Activated CD4-positive, alpha-beta T cell treated with anti-CD3 and anti-CD28 coated beads, Interleukin-2, amount 50 U/mL, for 48 hours (primary cell): ENCODE measurements around the gene BCKDHB.

Experiments used
- DNase-seq, 2 experiments: peaks; one replicate each; pipeline ENCODE4 v3.0.0-alpha.2; 2020

The BCKDHB gene

DNA sequence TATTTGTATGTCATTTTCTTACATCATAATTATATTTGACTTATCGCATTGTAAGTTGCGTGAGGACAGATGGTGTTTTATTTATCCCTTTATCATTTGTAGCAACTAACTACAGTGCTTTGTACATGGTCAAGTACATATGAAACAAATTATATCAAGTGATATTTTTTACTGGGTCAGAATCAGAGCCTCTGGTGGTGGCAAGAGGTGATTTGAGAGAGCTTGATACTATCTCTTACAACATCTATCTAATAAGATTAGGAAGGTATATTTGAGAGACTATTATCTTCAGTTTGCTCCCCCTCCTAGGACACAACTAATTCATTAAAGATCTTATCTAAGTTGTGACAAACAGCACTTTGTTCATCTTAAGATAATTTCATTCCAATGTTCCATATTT is 47.7 kb downstream of the BCKDHB start:
- no peak for DNase-seq

DNA sequence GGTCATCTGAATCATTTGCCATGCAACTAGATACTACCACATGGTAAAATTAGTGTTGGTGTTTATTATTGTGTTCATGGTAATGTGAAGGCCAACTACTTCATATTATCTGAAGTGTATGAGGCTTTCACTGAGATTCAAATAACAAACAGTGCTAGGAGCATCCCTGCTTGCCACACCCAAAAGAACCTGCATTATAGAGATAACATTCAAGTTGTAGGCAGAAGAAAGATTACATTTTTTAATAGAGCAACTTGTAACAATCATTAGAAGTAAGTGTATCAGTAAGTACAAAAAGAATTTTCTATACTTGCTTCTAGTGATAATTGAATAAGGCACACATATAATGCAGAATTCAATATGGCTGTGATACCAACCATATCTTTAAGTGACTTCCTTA is 49.8 kb downstream of the BCKDHB start:
- DNase-seq = no peak

- no peak for DNase-seq
These were observed 52.1 kb downstream of the BCKDHB start for GRCh38 chr6:80158478-80158989.

DNA sequence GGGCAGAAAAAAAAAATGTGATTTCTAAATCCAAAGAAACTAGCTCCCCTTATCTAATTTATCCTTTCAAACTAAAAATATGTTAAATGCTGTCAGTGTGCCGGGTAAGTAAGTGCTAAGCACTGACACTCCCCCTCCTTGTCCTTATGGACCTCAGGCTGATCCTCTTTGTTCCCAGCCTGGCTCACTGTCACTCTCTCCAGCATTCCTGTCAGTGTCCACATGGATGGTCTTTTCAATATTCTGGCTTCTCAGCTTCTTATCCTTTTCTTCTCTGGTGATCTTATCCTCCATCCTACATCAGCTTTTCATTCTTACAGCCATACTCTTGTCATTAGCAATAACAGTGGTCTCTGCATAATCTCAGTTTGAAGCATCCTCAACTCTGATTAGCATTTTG is 55.0 kb downstream of the BCKDHB start:
- no peak for DNase-seq

DNA sequence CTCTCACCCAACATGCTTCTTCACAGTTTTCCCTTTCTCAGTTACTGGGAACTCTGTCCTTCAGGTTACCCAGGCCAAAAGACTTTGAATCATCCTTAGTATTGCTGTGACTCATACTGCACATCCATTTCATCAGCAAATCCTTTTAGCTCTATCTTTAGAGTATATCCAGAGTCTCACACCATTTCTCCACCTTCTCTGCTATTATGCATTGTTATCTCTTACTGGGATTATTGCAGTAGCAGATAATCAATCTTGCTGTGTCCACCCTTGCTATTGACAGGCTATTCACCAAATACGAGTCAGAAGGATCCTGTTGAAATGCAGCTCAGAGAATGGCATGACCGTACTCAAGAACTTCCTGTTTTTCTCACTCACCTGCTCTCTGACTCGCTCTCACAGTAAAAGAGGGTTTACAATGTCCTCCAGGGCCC is 57.3 kb downstream of the BCKDHB start:
- DNase-seq = no peak

GRCh38 chr6:80165143-80165542 is 58.7 kb downstream of the BCKDHB start:
- peak; percentile 16 to 48 for DNase-seq

DNA sequence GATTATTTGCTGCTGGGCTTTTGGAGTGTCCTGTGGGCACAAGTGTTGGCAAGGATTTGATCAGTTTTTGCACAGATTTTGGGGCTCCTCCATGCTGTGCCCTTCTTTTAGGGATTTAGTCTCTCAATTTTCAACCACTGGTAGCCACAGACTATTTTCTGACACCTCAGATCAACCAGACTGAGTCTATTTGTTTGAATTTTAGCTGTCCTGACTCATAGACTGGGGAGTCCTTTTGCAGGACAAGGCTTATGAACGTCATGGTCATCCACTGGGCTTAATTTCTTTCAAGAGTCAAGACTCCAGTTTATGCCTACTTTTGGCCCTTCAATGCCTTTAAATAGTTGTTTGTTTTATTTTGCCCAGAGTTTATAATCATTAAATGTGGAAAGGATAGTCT is 59.3 kb downstream of the BCKDHB start:
- DNase-seq = no peak

DNA sequence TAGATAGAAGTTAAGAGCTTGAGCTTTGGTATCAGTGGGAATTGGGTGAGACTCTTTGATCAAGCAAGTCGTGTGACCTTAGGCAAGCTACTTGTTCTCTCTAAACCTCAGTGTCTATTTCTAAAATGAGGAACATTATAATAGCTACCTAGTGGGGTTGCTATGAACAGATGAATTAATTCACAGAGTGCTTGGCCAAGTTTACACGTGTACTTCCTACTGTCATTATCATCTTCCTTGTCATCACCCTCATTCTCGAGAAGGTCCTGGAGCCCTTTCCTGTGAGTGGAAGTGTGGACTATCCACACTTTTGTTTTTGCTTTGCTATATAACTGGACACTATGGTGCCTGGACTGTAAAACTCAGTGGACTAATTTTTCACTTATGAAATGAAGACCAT is 64.0 kb downstream of the BCKDHB start:
- DNase-seq = no peak

GRCh38 chr6:80173411-80173810 is 66.9 kb downstream of the BCKDHB start:
- no peak for DNase-seq

GRCh38 chr6:80174900-80175572 is 68.6 kb downstream of the BCKDHB start:
- no peak for DNase-seq

DNA sequence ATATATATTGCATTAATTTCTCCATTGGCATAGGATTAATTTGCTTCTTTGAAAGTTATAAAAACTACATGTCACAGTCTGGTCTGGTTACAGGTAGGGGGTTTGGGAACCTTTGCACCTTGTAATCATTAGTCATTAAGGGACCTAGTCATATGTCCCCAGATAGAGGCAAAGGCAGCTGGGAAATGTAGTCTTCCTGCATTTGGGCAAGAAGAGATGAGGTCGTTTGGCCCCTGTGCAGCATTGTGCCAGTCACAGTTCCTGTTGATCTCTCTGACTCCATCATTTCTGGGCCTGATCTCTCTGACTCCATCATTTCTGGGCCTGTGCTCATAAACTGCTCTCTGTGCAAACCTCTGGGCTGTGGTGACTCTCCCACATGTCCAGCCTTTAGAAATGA is 73.2 kb downstream of the BCKDHB start:
- DNase-seq = no peak

DNA sequence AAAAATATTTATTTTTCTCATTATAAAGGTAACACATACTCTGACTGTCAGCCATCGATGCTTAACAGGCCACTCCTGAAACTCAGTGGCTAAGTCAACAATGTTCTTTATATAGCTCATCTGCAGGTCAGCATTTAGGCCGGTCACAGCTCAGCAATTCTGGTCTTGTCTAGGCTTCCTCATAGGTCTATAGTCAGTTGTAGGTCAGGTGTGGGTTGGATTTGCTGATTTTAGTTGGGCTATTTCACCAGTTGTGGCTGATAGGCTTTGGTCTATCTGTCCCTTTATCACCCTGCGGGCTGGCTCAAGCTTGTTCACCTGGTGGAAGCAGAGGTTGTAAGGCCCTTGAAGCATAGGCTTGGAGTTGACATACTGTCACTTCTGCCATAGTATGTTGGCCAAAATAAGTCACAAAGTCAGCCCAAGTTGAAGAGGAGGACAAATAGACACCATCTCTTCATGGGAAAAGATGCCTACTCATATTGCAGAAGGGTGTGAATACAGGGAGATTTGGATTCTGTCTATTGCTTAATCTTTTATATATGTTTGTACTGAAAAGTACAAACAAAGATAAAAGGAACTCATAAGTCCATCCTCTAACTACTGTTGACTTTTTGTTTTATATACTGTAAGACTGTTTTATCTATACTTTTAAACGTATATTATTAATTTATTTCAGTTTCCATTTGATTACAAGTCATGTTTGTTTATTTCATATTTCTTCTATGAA is 75.0 kb downstream of the BCKDHB start:
- DNase-seq = no peak

DNA sequence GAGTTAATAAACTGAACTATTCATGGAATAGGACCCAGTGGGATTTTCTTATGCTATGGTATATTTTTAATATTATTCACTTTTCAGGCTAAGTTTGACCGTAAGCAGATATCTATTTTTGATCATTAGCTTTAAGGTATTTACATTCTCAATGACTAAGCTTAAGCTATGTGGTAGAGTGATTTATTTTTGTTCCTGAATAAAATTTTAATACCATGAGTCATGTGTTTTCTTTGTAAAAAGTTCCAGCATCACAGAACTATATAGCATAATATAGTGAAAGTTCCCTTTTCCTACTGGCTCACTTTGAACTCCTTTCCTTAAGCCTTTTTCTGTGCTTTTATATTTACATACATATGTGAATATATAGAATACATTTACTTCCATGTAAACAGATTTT is 75.8 kb downstream of the BCKDHB start:
- no peak for DNase-seq

- DNase-seq = no peak
These were observed 76.7 kb downstream of the BCKDHB start for GRCh38 chr6:80183019-80183795.

- no peak for DNase-seq
These were observed 79.0 kb downstream of the BCKDHB start for GRCh38 chr6:80185492-80185891.

- no peak for DNase-seq
These were observed 79.6 kb downstream of the BCKDHB start for GRCh38 chr6:80186082-80186481.

DNA sequence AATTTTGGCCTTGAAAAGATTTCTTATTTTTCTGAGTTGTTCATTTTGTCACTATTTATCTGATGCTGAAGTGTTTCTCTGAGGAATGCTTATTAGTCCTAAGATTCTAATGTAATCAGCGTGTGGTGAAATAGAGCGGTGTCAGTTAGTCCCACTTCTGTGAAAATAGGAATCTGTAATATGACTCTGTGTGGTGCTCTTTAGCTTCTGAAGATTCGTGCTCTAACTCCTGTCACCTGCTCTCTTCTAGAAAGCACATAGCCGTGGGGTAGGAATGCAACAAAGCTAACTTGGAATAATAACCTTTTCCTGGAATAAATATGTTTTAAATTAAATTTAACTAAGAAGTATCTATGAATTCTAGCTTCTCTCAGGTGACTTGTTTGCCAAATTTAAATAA is 90.4 kb downstream of the BCKDHB start:
- DNase-seq = no peak

DNA sequence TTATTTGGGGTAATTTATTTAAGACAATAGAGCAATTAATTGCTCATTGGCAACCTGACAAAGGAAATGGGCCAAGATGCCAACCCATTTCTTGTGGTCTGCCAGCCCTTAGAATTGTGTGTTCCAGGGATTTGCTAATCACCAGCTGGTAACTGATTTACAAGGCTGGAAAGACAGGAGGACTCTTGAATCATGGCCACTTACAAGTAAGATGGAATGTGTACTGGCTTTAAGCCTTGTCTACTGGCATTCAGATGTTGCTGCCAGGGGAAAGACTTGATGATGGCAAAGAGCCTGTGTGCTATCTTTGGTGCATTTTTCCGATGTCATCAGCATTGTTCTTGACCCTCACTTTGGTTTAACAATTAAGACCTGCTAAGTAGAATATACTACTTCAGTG is 91.0 kb downstream of the BCKDHB start:
- DNase-seq = no peak

- no peak for DNase-seq
These were observed 91.5 kb downstream of the BCKDHB start for GRCh38 chr6:80197986-80198385.

GRCh38 chr6:80203283-80203682 is 96.8 kb downstream of the BCKDHB start:
- no peak for DNase-seq

GRCh38 chr6:80205404-80205803 is 98.9 kb downstream of the BCKDHB start:
- no peak for DNase-seq

GRCh38 chr6:80206758-80207157 is 100.3 kb downstream of the BCKDHB start:
- no peak for DNase-seq

- DNase-seq = no peak
These were observed 103.0 kb downstream of the BCKDHB start for GRCh38 chr6:80209430-80209829.

DNA sequence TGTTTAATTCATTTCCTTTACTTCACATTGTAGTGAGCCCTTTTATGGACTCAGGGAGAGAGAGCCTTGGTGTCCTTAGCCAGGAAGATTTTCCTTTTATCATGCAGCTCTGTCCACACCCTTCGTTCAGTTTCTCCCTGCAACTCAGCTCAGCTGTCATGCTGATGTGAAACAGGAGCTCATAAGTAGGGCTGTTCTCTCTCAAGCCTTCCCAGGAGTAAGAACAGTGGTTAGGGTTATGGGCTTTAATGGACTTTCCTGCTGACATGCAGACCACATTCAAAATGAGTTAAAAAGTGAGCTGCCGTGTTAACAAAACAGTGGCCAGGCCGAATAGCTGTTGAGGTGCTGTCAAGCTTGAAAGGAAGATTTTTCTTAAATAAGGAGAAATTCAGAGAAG is 104.1 kb downstream of the BCKDHB start:
- no peak for DNase-seq
